Amniotic epithelial cell (primary cell): ENCODE data around the gene HOXD1.

Experiments
- DNase-seq: peaks from one replicate; pipeline ENCODE4 v3.0.0-alpha.2; 2010; ENCODE audit warnings: low read depth

The HOXD1 gene

GRCh38 chr2:176165370-176166050, 23.0 kb upstream of the HOXD1 start:
- no peak for DNase-seq

GRCh38 chr2:176166272-176166671, 22.2 kb upstream of the HOXD1 start:
- no peak for DNase-seq

- no peak for DNase-seq
Observed at GRCh38 chr2:176167398-176167797, 21.1 kb upstream of the HOXD1 start.

- DNase-seq, result no peak
Observed at GRCh38 chr2:176169181-176169580, 19.3 kb upstream of the HOXD1 start.

- DNase-seq, result no peak
Observed at GRCh38 chr2:176169711-176170110, 18.8 kb upstream of the HOXD1 start.

GRCh38 chr2:176170602-176171305, 17.7 kb upstream of the HOXD1 start:
- no peak for DNase-seq

GRCh38 chr2:176171351-176172006, 17.0 kb upstream of the HOXD1 start:
- DNase-seq, result no peak

GRCh38 chr2:176172007-176172894, 16.2 kb upstream of the HOXD1 start:
- no peak for DNase-seq

GRCh38 chr2:176172895-176173566, 15.4 kb upstream of the HOXD1 start:
- no peak for DNase-seq

- DNase-seq, result no peak
Observed at GRCh38 chr2:176173567-176174381, 14.7 kb upstream of the HOXD1 start.

GRCh38 chr2:176174382-176174823, 14.1 kb upstream of the HOXD1 start:
- no peak for DNase-seq

GRCh38 chr2:176174824-176175708, 13.4 kb upstream of the HOXD1 start:
- DNase-seq, result no peak

GRCh38 chr2:176175709-176176607, 12.5 kb upstream of the HOXD1 start:
- DNase-seq, result no peak

- no peak for DNase-seq
Observed at GRCh38 chr2:176177580-176178037, 10.9 kb upstream of the HOXD1 start.

- DNase-seq, result peak; percentile 27
Observed at GRCh38 chr2:176178038-176178756, 10.3 kb upstream of the HOXD1 start.

- peak; percentile 11 for DNase-seq
Observed at GRCh38 chr2:176178757-176179295, 9.6 kb upstream of the HOXD1 start.

- no peak for DNase-seq
Observed at GRCh38 chr2:176181551-176181950, 6.9 kb upstream of the HOXD1 start.
